Testis (tissue), 3 donors: ENCODE results near the gene C4orf54. TPM values are rescaled to one million over a fixed set of nuclear protein-coding genes. Genes with fewer than 3 reads are reported as not detected.

ENCODE experiments used
- DNase-seq: peaks from one replicate; pipeline ENCODE4 v3.0.0-alpha.2; 2019
- H3K27ac ChIP-seq, 2 donors: fragments of 200-600 bp; sonication (generic); one replicate each; pipeline ENCODE4 v1.5.1; 2019
- H3K27me3 ChIP-seq: fragments of 200-600 bp; sonication (generic); one replicate; pipeline ENCODE4 v1.5.1; 2019
- H3K36me3 ChIP-seq: fragments of 200-600 bp; sonication (generic); one replicate; pipeline ENCODE4 v1.5.1; 2017; ENCODE audit warnings: low read depth; ENCODE audit errors: missing control alignments
- H3K4me1 ChIP-seq: fragments of 200-600 bp; sonication (generic); one replicate; pipeline ENCODE4 v1.5.1; 2019
- H3K4me3 ChIP-seq, 2 donors: fragments of 200-600 bp; sonication (generic); one replicate each; pipeline ENCODE4 v1.5.1; 2017 to 2019
- H3K9me3 ChIP-seq: fragments of 200-600 bp; sonication (generic); one replicate; pipeline ENCODE4 v1.5.1; 2017
- CTCF ChIP-seq, 3 experiments: fragments of 450-650 bp in 2 of 3; fragments of 200-600 bp in 1 of 3; sonication (generic) in 1 of 3; IDR thresholded peaks; one replicate each; pipeline ENCODE4 v1.5.1; 2016 to 2019; ENCODE audit warnings: antibody characterized with exemption in 3 of 3, mild to moderate bottlenecking in 2 of 3, moderate library complexity in 1 of 3
- POLR2A ChIP-seq: fragments of 450-650 bp; IDR thresholded peaks from one replicate; pipeline ENCODE4 v1.6.1; 2017; ENCODE audit warnings: antibody characterized with exemption, mild to moderate bottlenecking, moderate library complexity
- WGBS, 2 donors: methylation state at CpG; one replicate each; pipeline ENCODE4 v1.1.5; 2018; 5-methylcytosine and 5-hydroxymethylcytosine counted together
- intact Hi-C: fragments of 100-400 bp; cut with DNase I; formaldehyde crosslinking; loops from one replicate; pipeline ENCODE4 v1.15.1; 2023; ENCODE audit warnings: low total_unique reads
- polyA plus RNA-seq: library from polyadenylated mRNA; stranded (reverse); fragments of 350-450 nt; fragmentation: Illumina TruSeq; extraction: RNeasy Lipid Tissue Mini Kit (QIAGEN cat#74804); gene quantifications from one replicate; pipeline ENCODE4 v1.2.3, GENCODE V29; 2014; ENCODE audit warnings: low read depth, low replicate concordance; ENCODE audit not compliant: insufficient read depth
- total RNA-seq, 2 donors: library from RNA; depleted of rRNA; stranded (reverse); fragments of >200 nt; gene quantifications; one replicate each; pipeline ENCODE4 v1.2.3, GENCODE V29; 2016

Gene C4orf54
- total and polyA plus RNA-seq, 3 donors from 2014 or later: 0.39 to 0.81 (median 0.46) TPM

- H3K4me1 ChIP-seq: peaks cover 15% of the 10 kb centered on the region
- no peaks in the 10 kb centered on the region for H3K9me3 ChIP-seq
- H3K4me3 ChIP-seq: no peak overlapping the region
- no peaks in the 10 kb centered on the region for H3K36me3 ChIP-seq
- intact Hi-C loops: no loop called here
- WGBS, 2 donors: 50 to 57% methylated on average over 1 of the region's 1 CpG
- peak overlapping the region in 1 of 2 donors; percentile 36 for H3K27ac ChIP-seq
- H3K27me3 ChIP-seq: no peaks in the 10 kb centered on the region
- DNase-seq: no peak
- TF ChIP-seq CTCF (IDR thresholded peaks at IDR 0.05) (no peak), POLR2A (no peak)
Measured at GRCh38 chr4:99622341-99622740, 35.3 kb downstream of the C4orf54 start.

GRCh38 chr4:99617374-99617773, 40.3 kb downstream of the C4orf54 start:
- Histone ChIP-seq H3K27me3 (no peaks in the 10 kb centered on the region), H3K4me3 (no peak overlapping the region), H3K36me3 (no peaks in the 10 kb centered on the region), H3K27ac (no peak overlapping the region), H3K4me1 (peaks cover 5% of the 10 kb centered on the region), H3K9me3 (no peaks in the 10 kb centered on the region)
- intact Hi-C loops: no loop called here
- 50 to 53% methylated on average over 1 of the region's 1 CpG for WGBS, 2 donors
- no peak for DNase-seq
- TF ChIP-seq POLR2A (no peak), CTCF (IDR thresholded peaks at IDR 0.05) (no peak)

GRCh38 chr4:99615170-99615820, 42.3 kb downstream of the C4orf54 start:
- Histone ChIP-seq H3K4me3 (no peak overlapping the region), H3K27me3 (no peaks in the 10 kb centered on the region), H3K4me1 (no peaks in the 10 kb centered on the region), H3K36me3 (no peaks in the 10 kb centered on the region), H3K9me3 (no peaks in the 10 kb centered on the region), H3K27ac (no peak overlapping the region)
- no peak for TF ChIP-seq POLR2A
- TF ChIP-seq CTCF (IDR thresholded peaks at IDR 0.05): no peak
- no peak for DNase-seq
- intact Hi-C loops: no loop called here
- WGBS, 2 donors: 48 to 92% methylated on average over 1 of the region's 1 CpG

- no peaks in the 10 kb centered on the region for H3K4me1 ChIP-seq
- WGBS, 2 donors: 71 to 77% methylated on average over 1 of the region's 1 CpG
- no peaks in the 10 kb centered on the region for H3K36me3 ChIP-seq
- no peak for TF ChIP-seq CTCF (IDR thresholded peaks at IDR 0.05)
- no peak for TF ChIP-seq POLR2A
- no peaks in the 10 kb centered on the region for H3K27me3 ChIP-seq
- no peak overlapping the region for H3K27ac ChIP-seq
- no peak overlapping the region for H3K4me3 ChIP-seq
- intact Hi-C loops: no loop called here
- no peaks in the 10 kb centered on the region for H3K9me3 ChIP-seq
- DNase-seq: no peak
Measured at GRCh38 chr4:99614491-99614890, 43.1 kb downstream of the C4orf54 start.

GRCh38 chr4:99612704-99613103, 44.9 kb downstream of the C4orf54 start:
- H3K36me3 ChIP-seq: no peaks in the 10 kb centered on the region
- H3K4me3 ChIP-seq: no peak overlapping the region
- intact Hi-C loops: no loop called here
- TF ChIP-seq CTCF (IDR thresholded peaks at IDR 0.05) (no peak), POLR2A (no peak)
- H3K9me3 ChIP-seq: no peaks in the 10 kb centered on the region
- H3K27ac ChIP-seq: no peak overlapping the region
- H3K4me1 ChIP-seq: no peaks in the 10 kb centered on the region
- 58 to 59% methylated on average over 5 of the region's 5 CpGs for WGBS, 2 donors
- no peak for DNase-seq
- no peaks in the 10 kb centered on the region for H3K27me3 ChIP-seq
